Fibroblast of the aortic adventitia (primary cell): ENCODE results near the gene GEMIN4. TPM values are rescaled to one million over a fixed set of nuclear protein-coding genes. Genes with fewer than 3 reads are reported as not detected.
"Not testable (repeated sequence)": the region's sequence is repeated elsewhere in the genome, so short reads cannot be mapped to it uniquely, and the experiment has no call there.

ENCODE experiments used
- DNase-seq: peaks from one replicate; pipeline ENCODE4 v3.0.0-alpha.2; 2010; ENCODE audit warnings: low read depth
- H3K4me3 ChIP-seq: 2 replicates; pipeline ENCODE4 v1.5.1; 2011; ENCODE audit warnings: low read depth, mild to moderate bottlenecking, control low read depth, low read length, moderate library complexity
- CTCF ChIP-seq: IDR thresholded peaks from 2 replicates; pipeline ENCODE4 v1.5.1; 2011; ENCODE audit warnings: mild to moderate bottlenecking, low read length, control low read depth, inconsistent platforms; ENCODE audit not compliant: insufficient read depth
- total RNA-seq: library from RNA; depleted of rRNA; stranded (reverse); fragments of >200 nt; gene quantifications from 2 replicates; pipeline ENCODE4 v1.2.3, GENCODE V29; 2012; ENCODE audit warnings: low replicate concordance

Gene GEMIN4
- total RNA-seq, 1 donor, result 16.7 TPM

GRCh38 chr17:753418-753817, 1.4 kb upstream of the GEMIN4 start:
- DNase-seq, result no peak
- no peak for TF ChIP-seq CTCF
- H3K4me3 ChIP-seq, result no peak overlapping the region

- H3K4me3 ChIP-seq, result peak overlapping the region; percentile 84
- DNase-seq, result peak; percentile 73
- no peak for TF ChIP-seq CTCF
Observed at GRCh38 chr17:752620-753219, 656 bp upstream of the GEMIN4 start.

GRCh38 chr17:751269-752001, 629 bp downstream of the GEMIN4 start:
- DNase-seq, result peak; percentile 40
- no peak for TF ChIP-seq CTCF
- H3K4me3 ChIP-seq, result peak overlapping the region; percentile 84

GRCh38 chr17:750431-751037, 1.5 kb downstream of the GEMIN4 start:
- DNase-seq, result no peak
- H3K4me3 ChIP-seq, result peak overlapping the region; percentile 84
- no peak for TF ChIP-seq CTCF

- DNase-seq, H3K4me3 ChIP-seq: not testable (repeated sequence)
Observed at GRCh38 chr17:749359-749758, 2.7 kb downstream of the GEMIN4 start.

GRCh38 chr17:748604-749003, 3.5 kb downstream of the GEMIN4 start:
- H3K4me3 ChIP-seq, DNase-seq: not testable (repeated sequence)

GRCh38 chr17:746783-747629, 5.1 kb downstream of the GEMIN4 start:
- H3K4me3 ChIP-seq, result no peak overlapping the region
- TF ChIP-seq CTCF, result no peak
- no peak for DNase-seq
